ENCODE data around the gene MKX. TPM values are rescaled to one million over a fixed set of nuclear protein-coding genes. Genes with fewer than 3 reads are reported as not detected.

MKX gene, protein sequence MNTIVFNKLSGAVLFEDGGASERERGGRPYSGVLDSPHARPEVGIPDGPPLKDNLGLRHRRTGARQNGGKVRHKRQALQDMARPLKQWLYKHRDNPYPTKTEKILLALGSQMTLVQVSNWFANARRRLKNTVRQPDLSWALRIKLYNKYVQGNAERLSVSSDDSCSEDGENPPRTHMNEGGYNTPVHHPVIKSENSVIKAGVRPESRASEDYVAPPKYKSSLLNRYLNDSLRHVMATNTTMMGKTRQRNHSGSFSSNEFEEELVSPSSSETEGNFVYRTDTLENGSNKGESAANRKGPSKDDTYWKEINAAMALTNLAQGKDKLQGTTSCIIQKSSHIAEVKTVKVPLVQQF
- polyA plus RNA-seq (2013, experiment 1 of 2) = 0.04 TPM
- 0.01 TPM for polyA plus RNA-seq (2013, experiment 2 of 2)

DNA sequence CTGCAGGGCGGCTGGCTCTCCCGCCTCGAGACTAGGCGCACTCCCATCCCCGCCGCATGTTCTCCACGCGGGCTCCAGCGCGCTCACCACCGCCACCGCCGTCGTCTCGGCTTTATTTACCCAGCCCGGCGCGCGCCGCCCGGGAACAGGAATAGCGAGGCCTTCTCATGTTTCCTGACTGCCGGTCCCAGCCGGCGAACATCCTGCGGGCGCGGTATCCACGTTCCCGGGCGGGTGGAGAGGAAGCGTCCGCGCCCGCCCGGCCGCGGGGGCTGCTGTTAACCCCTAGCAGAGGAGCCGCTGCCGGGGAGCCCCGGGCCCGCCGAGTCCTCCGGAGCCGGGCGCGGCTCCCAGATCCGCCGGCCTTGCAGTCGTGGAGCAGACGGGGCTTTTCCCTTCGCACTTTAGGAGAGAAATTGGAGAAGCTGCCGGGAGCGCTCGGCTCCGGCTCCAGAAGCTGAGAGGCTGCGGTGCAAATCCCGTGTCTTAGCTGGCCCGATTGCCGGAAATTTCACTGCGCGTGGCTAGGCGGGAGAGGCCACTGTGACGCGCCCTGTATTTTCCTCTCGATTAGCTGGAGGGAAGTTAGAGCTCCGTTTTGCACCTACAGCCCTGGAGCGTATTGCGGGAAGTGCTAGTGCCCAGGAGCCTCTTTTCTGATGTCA lies at the start of gene MKX:
TSS of gene MKX (minus strand) at position 88 of the 665 bp plus-strand sequence. CDS start 2,404 bp downstream, outside the sequence.
- Histone ChIP-seq H3K4me2 (ENCODE audit: low read length, poor library complexity, severe bottlenecking) (peak within 1 kb of the TSS; percentile 98), H3K9me3 (ENCODE audit: control insufficient read depth, low read length) (no peaks in the 10 kb centered on the region), H3K27me3 (ENCODE audit: control insufficient read depth in 1 of 2, insufficient read depth in 1 of 2, low read length in 2 of 2) (peaks cover 49 to 92% of the 10 kb centered on the region in 2 experiments), H3K4ac (ENCODE audit: low read depth in 1 of 2, low read length in 2 of 2) (no peak within 1 kb of the TSS), H3K14ac (ENCODE audit: low read length in 2 of 2) (no peak within 1 kb of the TSS), H2BK120ac (ENCODE audit: low read depth, low read length) (no peak within 1 kb of the TSS), H3K4me3 (ENCODE audit: insufficient read depth in 1 of 2, low read depth in 1 of 2, low read length in 2 of 2) (peak within 1 kb of the TSS; percentile 65 to 82), H3K23ac (ENCODE audit: low read length in 2 of 2) (peak within 1 kb of the TSS in 1 of 2 experiments; percentile 91), H2BK5ac (ENCODE audit: low read depth, low read length, poor library complexity, severe bottlenecking) (no peak within 1 kb of the TSS), H2AFZ (ENCODE audit: low read depth, low read length) (no peak within 1 kb of the TSS), H2BK12ac (ENCODE audit: low read length in 2 of 2) (no peak within 1 kb of the TSS), H3K9ac (ENCODE audit: low read length) (no peak within 1 kb of the TSS), H3K4me1 (ENCODE audit: control insufficient read depth, insufficient read depth, low read depth, low read length) (peaks cover 49% of the 10 kb centered on the region), H2BK15ac (ENCODE audit: low read depth, poor library complexity, severe bottlenecking) (no peak within 1 kb of the TSS), H3K36me3 (ENCODE audit: control insufficient read depth in 1 of 2, insufficient read depth in 2 of 2, low read depth in 1 of 2, low read length in 2 of 2) (no peaks in the 10 kb centered on the region), H2AK5ac (ENCODE audit: low read length, severe bottlenecking) (no peak within 1 kb of the TSS), H3K18ac (ENCODE audit: low read depth in 1 of 2, low read length in 2 of 2) (no peak within 1 kb of the TSS), H4K8ac (ENCODE audit: low read length) (no peak within 1 kb of the TSS), H4K91ac (ENCODE audit: low read length) (no peak within 1 kb of the TSS), H3K79me1 (replicated peaks; ENCODE audit: low read length, poor library complexity, severe bottlenecking) (no peaks in the 10 kb centered on the region), H3K27ac (ENCODE audit: low read length, poor library complexity, severe bottlenecking) (no peak within 1 kb of the TSS)
- WGBS = 2% methylated on average over 69 of the region's 69 CpGs
- DNase-seq = peak; percentile 24

DNA sequence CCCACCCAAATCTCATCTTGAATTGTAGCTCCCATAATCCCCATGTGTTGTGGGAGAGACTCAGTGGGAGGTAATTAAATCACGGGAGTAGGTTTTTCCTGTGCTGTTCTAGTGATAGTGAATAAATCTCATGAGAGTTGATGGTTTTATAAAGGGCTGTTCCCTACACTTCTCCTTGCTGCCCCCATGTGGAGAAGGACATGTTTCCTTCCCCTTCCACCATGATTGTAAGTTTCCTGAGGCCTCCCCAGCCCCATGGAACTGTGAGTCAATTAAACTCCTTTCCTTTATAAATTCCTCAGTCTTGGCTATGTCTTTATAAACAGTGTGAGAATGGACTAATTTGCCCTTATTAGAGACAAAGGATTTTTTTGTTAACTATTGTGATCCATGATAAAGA lies 48.5 kb upstream of the MKX start:
- H2BK15ac ChIP-seq (ENCODE audit: low read depth, poor library complexity, severe bottlenecking) = no peak overlapping the region
- H3K23ac ChIP-seq (ENCODE audit: low read length in 2 of 2) = no peak overlapping the region
- peaks cover 0 to 5% of the 10 kb centered on the region in 2 experiments for H3K27me3 ChIP-seq (ENCODE audit: control insufficient read depth in 1 of 2, insufficient read depth in 1 of 2, low read length in 2 of 2)
- no peak overlapping the region for H3K9ac ChIP-seq (ENCODE audit: low read length)
- H4K8ac ChIP-seq (ENCODE audit: low read length) = no peak overlapping the region
- no peaks in the 10 kb centered on the region for H3K36me3 ChIP-seq (ENCODE audit: control insufficient read depth in 1 of 2, insufficient read depth in 2 of 2, low read depth in 1 of 2, low read length in 2 of 2)
- H3K9me3 ChIP-seq (ENCODE audit: control insufficient read depth, low read length) = no peaks in the 10 kb centered on the region
- no peaks in the 10 kb centered on the region for H3K4me1 ChIP-seq (ENCODE audit: control insufficient read depth, insufficient read depth, low read depth, low read length)
- H3K4me2 ChIP-seq (ENCODE audit: low read length, poor library complexity, severe bottlenecking) = no peak overlapping the region
- H3K4me3 ChIP-seq (ENCODE audit: insufficient read depth in 1 of 2, low read depth in 1 of 2, low read length in 2 of 2) = no peak overlapping the region
- WGBS = no CpG with 5 or more reads among the region's 1 CpG
- DNase-seq = no peak
- no peak overlapping the region for H3K27ac ChIP-seq (ENCODE audit: low read length, poor library complexity, severe bottlenecking)
- no peak overlapping the region for H2AK5ac ChIP-seq (ENCODE audit: low read length, severe bottlenecking)
- H2BK5ac ChIP-seq (ENCODE audit: low read depth, low read length, poor library complexity, severe bottlenecking) = no peak overlapping the region
- H3K79me1 ChIP-seq (replicated peaks; ENCODE audit: low read length, poor library complexity, severe bottlenecking) = no peaks in the 10 kb centered on the region
- H3K18ac ChIP-seq (ENCODE audit: low read depth in 1 of 2, low read length in 2 of 2) = no peak overlapping the region
- no peak overlapping the region for H3K4ac ChIP-seq (ENCODE audit: low read depth in 1 of 2, low read length in 2 of 2)
- H2AFZ ChIP-seq (ENCODE audit: low read depth, low read length) = no peak overlapping the region
- no peak overlapping the region for H4K91ac ChIP-seq (ENCODE audit: low read length)
- no peak overlapping the region for H2BK120ac ChIP-seq (ENCODE audit: low read depth, low read length)
- H3K14ac ChIP-seq (ENCODE audit: low read length in 2 of 2) = no peak overlapping the region
- H2BK12ac ChIP-seq (ENCODE audit: low read length in 2 of 2) = no peak overlapping the region

DNA sequence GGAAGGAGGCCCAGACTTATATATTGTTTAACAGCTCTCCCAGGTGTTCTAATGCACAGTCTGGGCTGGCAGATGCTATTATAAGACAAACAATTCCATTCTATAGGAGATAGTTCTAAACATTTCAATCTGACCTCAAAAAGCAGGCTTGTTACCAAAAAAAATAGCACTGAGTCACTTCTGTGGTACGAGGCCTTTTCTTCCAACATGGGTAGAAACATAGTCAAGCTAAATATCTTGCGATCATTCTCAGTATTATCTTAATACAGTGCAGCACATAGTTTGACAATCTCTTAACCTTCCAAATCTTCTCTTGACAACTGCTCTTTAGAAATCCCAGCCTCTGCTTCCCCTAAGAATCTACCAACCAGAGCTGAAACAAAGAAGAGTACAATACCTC lies 46.6 kb upstream of the MKX start:
- Histone ChIP-seq H3K36me3 (ENCODE audit: control insufficient read depth in 1 of 2, insufficient read depth in 2 of 2, low read depth in 1 of 2, low read length in 2 of 2) (no peaks in the 10 kb centered on the region), H4K8ac (ENCODE audit: low read length) (no peak overlapping the region), H3K79me1 (replicated peaks; ENCODE audit: low read length, poor library complexity, severe bottlenecking) (no peaks in the 10 kb centered on the region), H3K4me2 (ENCODE audit: low read length, poor library complexity, severe bottlenecking) (no peak overlapping the region), H3K27me3 (ENCODE audit: control insufficient read depth in 1 of 2, insufficient read depth in 1 of 2, low read length in 2 of 2) (peaks cover 0 to 9% of the 10 kb centered on the region in 2 experiments), H3K27ac (ENCODE audit: low read length, poor library complexity, severe bottlenecking) (no peak overlapping the region), H3K4me3 (ENCODE audit: insufficient read depth in 1 of 2, low read depth in 1 of 2, low read length in 2 of 2) (no peak overlapping the region), H2BK120ac (ENCODE audit: low read depth, low read length) (no peak overlapping the region), H2BK12ac (ENCODE audit: low read length in 2 of 2) (no peak overlapping the region), H2AK5ac (ENCODE audit: low read length, severe bottlenecking) (no peak overlapping the region), H3K23ac (ENCODE audit: low read length in 2 of 2) (no peak overlapping the region), H3K4me1 (ENCODE audit: control insufficient read depth, insufficient read depth, low read depth, low read length) (no peaks in the 10 kb centered on the region), H2BK15ac (ENCODE audit: low read depth, poor library complexity, severe bottlenecking) (no peak overlapping the region), H3K18ac (ENCODE audit: low read depth in 1 of 2, low read length in 2 of 2) (no peak overlapping the region), H3K9ac (ENCODE audit: low read length) (no peak overlapping the region), H3K9me3 (ENCODE audit: control insufficient read depth, low read length) (no peaks in the 10 kb centered on the region), H3K14ac (ENCODE audit: low read length in 2 of 2) (no peak overlapping the region), H4K91ac (ENCODE audit: low read length) (no peak overlapping the region), H3K4ac (ENCODE audit: low read depth in 1 of 2, low read length in 2 of 2) (no peak overlapping the region), H2BK5ac (ENCODE audit: low read depth, low read length, poor library complexity, severe bottlenecking) (no peak overlapping the region), H2AFZ (ENCODE audit: low read depth, low read length) (no peak overlapping the region)
- WGBS = 68% methylated on average over 2 of the region's 2 CpGs
- DNase-seq = no peak

DNA sequence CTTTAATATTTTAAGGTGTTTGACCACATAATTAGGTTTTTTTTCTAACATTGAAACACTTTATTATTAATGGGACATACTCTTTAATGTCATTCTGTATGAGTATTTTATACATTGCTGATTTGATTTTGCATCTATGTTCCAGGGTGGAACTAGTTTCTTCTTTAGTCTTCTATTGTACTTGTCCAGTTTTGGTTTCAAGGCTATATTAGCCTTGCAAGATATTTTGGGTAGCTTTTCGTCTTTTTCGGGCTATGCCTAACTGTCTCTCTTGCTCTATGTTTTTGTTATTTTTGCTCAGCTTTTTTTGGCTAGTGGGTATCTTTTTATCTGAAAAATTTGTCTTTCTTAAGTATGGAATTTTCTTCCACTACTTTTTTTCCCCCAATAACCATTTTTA lies 38.7 kb upstream of the MKX start:
- H3K27ac ChIP-seq (ENCODE audit: low read length, poor library complexity, severe bottlenecking) = no peak overlapping the region
- H3K18ac ChIP-seq (ENCODE audit: low read depth in 1 of 2, low read length in 2 of 2) = no peak overlapping the region
- H2BK120ac ChIP-seq (ENCODE audit: low read depth, low read length) = no peak overlapping the region
- no peak for DNase-seq
- peaks cover 3% of the 10 kb centered on the region for H3K9me3 ChIP-seq (ENCODE audit: control insufficient read depth, low read length)
- H3K4me1 ChIP-seq (ENCODE audit: control insufficient read depth, insufficient read depth, low read depth, low read length) = no peaks in the 10 kb centered on the region
- H3K79me1 ChIP-seq (replicated peaks; ENCODE audit: low read length, poor library complexity, severe bottlenecking) = no peaks in the 10 kb centered on the region
- H3K4me3 ChIP-seq (ENCODE audit: insufficient read depth in 1 of 2, low read depth in 1 of 2, low read length in 2 of 2) = no peak overlapping the region
- H3K9ac ChIP-seq (ENCODE audit: low read length) = no peak overlapping the region
- no peak overlapping the region for H3K4me2 ChIP-seq (ENCODE audit: low read length, poor library complexity, severe bottlenecking)
- H2AK5ac ChIP-seq (ENCODE audit: low read length, severe bottlenecking) = no peak overlapping the region
- no peak overlapping the region for H2BK5ac ChIP-seq (ENCODE audit: low read depth, low read length, poor library complexity, severe bottlenecking)
- H3K4ac ChIP-seq (ENCODE audit: low read depth in 1 of 2, low read length in 2 of 2) = no peak overlapping the region
- no peaks in the 10 kb centered on the region for H3K36me3 ChIP-seq (ENCODE audit: control insufficient read depth in 1 of 2, insufficient read depth in 2 of 2, low read depth in 1 of 2, low read length in 2 of 2)
- no peak overlapping the region for H4K8ac ChIP-seq (ENCODE audit: low read length)
- H3K23ac ChIP-seq (ENCODE audit: low read length in 2 of 2) = no peak overlapping the region
- WGBS = 90% methylated on average over 2 of the region's 2 CpGs
- H2AFZ ChIP-seq (ENCODE audit: low read depth, low read length) = no peak overlapping the region
- H4K91ac ChIP-seq (ENCODE audit: low read length) = no peak overlapping the region
- peaks cover 0 to 5% of the 10 kb centered on the region in 2 experiments for H3K27me3 ChIP-seq (ENCODE audit: control insufficient read depth in 1 of 2, insufficient read depth in 1 of 2, low read length in 2 of 2)
- no peak overlapping the region for H2BK12ac ChIP-seq (ENCODE audit: low read length in 2 of 2)
- H3K14ac ChIP-seq (ENCODE audit: low read length in 2 of 2) = no peak overlapping the region
- no peak overlapping the region for H2BK15ac ChIP-seq (ENCODE audit: low read depth, poor library complexity, severe bottlenecking)

Data from mesenchymal stem cell (in vitro differentiated cells and primary cell).